ENCODE measurements around the gene NSD2.
"Not testable (repeated sequence)": the region's sequence is repeated elsewhere in the genome, so short reads cannot be mapped to it uniquely, and the experiment has no call there.

Gene NSD2

DNA sequence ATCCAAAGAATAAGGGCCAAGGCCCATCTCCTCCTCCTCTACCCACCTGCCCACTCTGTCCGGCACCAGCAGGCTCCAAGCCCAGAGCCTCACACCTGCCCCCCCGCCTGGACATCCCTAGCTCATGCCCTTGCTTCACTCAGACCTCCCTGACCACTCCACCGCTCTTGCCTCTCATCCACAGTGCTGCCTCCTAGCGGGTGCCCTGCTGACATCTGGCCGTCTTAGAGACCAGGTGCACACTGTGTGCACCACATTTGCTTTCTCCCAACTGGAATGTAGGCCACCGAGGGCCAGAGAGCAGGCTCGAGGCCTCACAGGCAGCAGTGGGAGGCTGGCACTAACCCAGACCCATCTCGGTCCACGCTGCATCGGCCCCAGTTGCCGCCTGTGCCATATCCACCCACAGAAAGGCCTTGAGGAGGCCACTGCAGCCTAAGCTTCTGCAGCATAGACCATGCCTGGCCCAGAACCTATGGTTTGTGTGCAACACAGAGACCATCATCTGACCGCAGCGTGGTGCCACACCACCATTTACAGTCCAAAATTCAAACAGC, 28.8 kb upstream of the NSD2 start:
- no peak for DNase-seq

DNA sequence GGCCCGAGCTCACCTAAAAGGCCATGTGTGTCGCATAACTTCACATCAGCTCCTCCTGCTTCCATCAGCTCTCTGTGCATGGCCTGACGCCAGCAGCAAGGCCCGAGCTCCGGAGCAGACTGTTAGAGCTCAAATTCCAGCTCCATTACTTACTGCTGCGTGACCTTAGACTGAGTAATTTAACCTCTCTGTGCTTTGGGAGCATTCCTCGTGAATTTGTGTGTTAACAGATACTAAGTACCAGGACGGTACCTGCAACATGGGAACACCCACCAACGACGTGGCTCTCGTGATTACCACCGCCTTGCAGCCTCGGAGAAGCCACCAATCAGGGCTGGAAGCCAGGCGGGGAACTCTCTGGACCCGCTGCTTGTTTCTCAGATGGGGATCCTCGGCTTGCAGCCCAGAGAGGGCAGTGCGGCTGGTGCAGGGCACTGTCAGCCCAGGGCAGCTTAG, 28.2 kb upstream of the NSD2 start:
- no peak for DNase-seq

DNA sequence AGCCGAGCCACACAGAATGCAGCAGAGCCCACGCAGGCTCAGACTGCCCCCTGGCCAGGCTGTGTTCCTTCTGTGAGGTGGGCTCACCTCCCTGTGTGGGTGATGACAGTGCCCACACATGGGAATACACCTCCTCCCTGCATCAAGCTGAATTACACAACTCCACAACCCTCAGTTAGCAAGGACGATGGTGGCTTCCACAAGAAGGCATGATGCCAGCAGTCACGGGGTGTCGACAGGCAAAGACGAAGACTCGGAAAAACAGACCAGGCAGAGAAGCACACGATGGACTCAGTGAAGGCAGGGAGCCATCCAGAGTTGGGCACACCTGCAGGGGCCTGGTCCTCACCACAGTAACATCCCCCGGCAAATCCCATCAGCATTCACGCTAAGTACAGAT, 27.3 kb upstream of the NSD2 start:
- DNase-seq, result no peak

DNA sequence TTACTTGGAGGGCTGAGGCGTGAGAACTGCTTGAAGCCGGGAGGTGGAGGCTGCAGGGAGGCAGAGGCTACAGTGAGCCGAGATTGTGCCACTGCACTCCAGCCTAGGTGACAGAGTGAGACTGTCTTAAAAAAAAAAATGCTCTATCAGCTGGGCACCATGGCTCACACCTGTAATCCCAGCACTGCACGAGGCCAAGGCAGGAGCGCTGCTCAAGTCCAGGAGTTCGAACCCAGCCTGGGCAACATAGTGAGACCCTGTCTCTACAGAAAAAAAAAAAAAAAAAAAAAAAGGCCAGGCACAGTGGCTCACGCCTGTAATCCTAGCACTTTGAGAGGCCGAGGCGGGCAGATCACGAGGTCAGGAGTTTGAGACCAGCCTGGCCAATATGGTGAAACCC, 26.6 kb upstream of the NSD2 start:
- not testable (repeated sequence) for DNase-seq

DNA sequence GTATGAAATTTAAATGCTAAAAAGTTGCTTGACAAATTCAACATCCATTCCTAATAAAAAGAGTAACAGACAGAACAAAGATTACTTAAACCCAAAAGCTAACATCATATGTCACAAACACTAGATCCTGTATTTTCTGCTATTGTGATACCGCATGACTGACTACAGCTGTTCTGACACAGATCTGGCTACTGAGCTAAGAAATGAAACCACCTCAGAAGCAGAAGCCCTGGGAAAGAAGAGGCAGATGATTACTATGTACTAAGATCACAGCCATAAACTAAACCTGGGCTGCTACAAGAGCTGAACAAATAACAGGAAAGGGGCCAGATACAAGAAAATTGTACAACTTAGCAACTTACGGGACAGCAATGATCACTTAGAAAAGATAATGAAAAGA, 24.6 kb upstream of the NSD2 start:
- no peak for DNase-seq

DNA sequence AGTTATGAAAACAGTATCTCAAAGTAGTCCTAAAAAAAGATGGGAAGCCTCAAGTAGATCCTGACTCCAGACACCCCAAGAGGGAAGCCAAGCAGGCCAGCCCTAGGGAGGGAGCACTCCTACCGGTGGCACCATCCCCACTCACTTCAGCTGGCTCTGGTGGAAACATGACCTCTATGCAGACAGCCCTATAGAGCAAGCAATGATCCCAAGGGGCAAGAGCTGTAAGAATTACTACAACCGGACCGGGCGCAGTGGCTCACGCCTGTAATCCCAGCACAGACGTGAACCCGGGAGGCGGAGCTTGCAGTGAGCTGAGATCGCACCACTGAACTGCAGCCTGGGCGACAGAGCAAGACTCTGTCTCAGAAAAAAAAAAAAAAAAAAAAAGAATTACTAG, 20.9 kb upstream of the NSD2 start:
- DNase-seq, result no peak

DNA sequence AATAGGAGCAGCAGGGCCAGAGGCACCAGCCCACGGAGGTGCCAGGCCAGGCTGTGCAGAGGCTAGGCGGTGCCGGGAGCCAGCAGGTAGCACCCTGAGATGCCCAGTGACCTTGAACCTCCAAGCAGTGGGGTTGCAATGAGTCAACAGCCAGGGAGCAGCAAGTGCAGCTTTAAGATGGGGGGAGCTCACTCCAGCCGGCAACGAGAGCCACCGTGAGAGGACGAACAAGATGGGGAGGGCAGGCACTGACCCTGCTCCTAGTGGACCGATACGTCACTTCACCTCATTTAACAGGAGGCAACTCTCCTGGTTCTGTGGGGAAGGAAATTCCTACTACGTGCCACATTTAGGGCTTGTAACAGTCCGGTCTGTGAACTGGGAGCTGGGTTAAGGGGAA, 20.0 kb upstream of the NSD2 start:
- no peak for DNase-seq

DNA sequence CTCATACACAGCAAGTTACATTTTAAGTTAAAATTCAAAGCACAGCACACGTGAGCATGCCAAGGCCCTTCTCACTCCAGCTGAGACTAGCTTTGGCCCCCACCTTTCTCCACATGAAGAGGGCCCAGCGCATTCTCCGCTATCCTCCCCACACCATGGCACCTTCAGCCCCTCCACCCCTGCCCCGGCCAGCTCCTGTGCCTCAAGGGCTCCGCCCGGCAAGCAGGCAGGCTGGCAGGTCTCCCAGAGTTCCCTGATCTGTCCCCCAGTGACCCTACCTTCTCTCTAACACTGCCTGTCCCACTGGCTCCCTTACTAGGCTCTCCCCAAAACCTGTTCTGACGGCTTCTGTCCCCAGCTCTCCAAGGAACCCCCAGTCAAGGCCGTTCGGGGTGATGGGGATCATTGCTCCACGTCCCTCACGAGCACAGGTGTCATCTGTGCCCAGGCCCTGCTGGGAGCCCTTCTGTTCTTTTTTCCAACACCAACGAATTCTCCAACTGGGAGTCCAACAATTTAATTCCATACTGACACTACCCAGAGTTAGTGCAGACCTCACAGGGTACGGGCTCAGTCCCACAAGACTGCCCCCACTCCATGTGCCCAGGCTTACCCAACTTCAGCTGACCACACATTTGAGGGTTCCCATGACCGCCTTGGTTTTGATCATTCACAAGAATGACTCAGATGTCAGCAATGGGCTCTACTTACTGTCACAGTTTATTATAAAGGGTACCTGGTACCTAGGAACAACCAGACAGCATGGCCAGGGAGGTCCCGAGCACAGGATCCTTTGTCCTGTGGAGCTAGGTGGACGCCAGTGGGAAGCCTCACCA, 19.4 kb upstream of the NSD2 start:
- peak in 1 of 2 donors; percentile 40 for DNase-seq

DNA sequence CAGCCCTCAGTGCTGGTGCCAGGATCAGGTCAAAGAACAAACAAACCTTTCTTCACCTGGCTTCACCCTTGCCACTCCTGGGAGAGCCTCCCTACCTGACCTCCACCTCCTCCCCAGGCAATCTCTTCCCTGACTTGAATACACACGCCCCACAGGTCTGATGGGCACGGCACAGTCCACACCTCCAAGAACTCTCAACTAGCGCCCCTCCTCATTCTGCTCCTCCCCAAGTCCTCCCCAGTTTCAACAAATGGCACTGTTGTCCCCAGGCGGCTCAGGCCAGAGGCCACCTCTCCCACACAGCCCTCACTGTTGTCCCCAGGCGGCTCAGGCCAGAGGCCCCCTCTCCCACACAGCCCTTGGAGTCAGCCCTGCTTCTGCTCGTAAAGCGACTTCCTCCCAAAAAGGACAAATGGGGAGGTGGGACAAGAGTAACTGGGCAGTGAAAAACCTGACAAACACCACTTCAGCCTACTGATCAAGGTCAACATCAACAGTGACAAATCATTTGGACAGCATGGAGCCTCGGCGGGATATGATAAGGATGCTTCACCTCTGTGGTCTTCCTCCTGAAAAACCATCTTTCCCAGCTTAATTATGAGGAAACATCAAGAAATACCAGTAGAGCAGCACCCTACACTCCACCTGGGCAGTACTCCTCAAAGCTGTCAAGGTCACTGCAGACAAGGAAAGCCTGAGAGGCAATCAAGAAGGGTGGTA, 18.1 kb upstream of the NSD2 start:
- DNase-seq, result no peak

DNA sequence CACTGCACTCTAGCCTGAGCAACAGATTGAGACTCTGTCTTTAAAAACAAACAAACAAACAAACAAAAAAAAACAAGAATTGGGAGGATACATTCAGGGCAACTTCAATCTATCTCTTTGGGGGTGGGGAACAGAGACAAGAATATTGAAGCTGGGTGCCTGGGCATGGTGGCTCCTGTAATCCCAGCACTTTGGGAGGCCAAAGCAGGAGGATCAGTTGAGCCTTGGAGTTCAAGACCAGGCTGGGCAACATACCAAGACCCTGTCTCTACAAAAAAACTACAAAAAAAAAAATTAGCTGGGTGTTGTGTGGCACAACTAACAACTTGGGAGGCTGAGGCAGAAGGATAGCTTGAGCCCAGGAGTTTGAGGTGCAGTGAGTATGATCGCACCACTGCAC, 16.4 kb upstream of the NSD2 start:
- DNase-seq, result no peak

DNA sequence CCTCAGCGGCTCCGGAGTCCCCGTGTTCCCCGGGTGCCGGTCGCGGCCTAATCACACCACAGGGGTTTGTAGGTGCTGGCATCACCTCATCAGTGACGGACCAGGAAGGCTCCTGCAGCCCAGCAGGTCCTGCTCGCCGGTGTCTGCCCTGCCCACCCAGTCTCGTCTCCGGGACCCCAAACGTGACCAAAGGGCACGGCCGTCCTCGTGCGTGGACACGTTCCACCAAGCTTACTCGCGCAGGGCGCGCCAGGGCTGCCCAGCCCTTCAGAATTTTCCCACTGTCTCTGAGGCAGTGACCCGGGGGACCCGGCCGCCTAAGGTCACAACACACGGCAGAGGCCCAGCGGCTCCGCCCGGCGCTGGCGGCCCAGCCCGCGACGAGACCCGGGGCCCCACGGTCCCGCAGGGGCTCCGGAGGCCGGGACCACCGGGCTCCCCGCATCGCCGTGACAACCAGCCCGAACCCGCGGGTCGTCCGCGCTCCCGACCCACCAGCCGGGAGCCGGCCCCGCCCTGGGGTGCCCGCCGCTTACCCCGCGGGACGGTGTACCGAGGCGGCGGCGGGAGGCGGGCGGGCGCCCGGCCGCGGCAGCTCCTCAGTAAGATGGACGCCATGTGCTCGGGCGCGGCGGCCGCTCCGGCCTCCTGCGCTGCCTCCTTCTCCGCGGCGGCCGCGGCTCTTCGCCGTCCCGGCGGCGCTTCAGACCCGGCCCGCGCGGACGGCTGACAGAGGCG, 15.7 kb upstream of the NSD2 start:
- no peak for DNase-seq

DNA sequence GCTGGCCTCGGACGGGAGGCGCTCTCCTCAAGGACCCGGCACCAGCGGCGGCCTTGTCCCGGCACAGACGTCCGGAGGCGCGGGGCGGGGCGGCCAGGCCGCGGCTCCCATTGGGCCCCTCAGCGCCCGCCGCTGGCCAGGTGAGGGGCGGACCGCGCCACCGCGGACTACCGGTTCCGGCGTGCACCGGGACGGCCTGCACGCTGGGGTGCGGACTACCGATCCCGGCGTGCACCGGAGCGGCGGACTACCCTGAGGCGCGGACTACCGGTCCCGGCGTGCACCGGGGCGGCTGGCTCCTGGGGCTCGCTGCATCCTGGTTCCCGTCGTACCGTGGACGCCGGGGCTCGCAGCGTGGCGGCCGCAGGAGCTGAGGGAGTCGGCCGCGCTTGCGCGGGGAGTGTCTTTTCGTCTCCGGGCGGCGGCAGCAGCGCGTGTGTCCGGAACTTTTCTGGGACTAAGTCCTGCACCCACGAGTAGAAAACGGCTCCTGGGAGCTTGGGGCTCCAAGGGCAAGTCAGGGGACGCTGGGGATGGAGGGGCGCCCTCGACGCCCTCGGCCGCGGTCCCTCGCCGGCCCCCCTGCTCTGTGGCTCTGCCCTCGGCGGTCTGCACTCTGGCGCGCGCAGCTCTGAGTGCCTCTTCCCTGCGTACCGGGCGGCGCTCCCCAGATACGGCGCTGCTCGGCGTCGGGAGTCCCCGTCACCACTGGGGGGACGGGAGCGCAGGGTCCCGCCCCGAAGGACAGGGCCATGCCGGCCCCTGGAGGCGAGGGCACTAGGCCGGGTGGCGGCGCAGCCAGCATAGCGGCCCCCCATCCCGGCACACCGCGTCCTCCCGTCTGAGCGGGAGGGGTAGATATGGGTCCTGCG, 14.9 kb upstream of the NSD2 start, which contains the start of gene LETM1:
TSS of gene LETM1 (minus strand) at position 86 of the 872 bp plus-strand sequence. CDS start 206 bp downstream, outside the sequence.
- DNase-seq, result peak; percentile 89 to 91

DNA sequence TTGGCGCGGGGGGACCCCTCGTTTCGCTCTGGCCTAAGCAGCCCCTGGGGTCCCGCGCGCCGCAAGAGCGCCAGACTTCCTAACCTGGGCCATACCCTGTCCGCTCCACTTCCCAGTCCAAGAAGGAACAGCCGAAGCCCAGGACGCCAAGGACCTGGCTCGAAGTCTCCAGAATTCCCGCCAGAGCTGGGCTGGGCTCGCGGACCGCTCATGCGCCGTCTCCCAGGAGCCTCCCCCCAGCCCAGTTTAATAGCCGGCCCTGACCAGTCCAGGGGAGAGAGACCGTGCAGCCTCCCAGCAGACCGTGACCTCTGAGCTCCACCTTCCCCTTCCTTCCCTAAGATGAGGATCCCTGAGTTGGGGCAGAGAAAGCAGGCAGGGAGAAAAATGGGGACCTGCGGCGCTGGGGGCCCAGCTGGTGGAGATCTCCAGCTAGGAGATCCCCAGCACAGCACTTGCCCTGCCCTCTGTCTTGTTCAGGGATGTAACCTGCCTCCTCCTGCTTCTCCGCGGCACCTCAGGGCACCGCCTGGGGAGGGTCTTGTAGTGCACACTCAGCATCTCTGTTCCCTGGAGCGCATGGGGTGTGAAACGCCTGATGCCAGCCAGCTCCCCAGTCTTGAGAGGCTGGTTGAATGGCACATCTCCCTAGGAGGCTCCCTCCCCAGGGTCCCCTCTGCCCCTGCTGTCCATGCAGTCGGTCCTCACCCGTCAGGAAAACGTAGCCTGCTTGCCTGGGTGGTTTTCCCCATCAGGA, 14.1 kb upstream of the NSD2 start:
- DNase-seq, result no peak

DNA sequence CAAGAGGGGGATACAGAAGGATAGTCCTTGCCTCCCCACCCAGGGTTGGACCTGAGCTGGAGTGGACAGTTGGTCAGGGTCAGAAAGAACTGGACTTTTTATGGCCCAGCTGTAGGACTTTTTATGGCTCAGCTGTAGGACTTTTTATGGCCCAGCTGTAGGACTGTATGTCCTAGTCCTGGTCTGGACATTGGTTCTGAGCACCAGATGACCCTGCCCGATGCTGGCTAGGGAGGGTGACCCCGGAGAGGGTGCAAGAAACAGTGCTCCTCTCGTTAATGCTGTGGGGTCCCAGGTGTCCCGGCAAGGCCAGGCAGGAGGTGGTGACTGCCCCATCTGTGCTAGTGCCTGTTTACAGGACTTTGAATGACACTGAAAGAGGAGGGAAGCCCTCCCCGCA, 13.3 kb upstream of the NSD2 start:
- DNase-seq, result no peak

DNA sequence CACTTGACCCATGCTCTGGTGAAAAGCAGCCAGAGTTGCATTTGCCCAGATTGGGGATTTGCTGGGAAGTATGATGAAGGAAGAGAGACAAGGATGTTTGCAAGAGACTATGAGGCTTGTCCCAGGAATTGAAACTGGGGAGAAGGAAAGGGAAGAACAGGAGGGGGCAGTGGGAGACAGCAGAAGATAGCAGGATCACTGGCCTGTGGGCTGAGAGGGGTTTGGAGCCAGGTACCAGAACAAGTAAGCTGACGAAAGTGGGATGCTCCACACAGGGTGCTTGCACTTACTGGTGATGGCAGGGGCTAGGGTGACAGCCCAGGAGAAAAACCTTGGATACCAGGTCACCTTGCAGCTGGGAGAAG, 11.8 kb upstream of the NSD2 start:
- no peak for DNase-seq

DNA sequence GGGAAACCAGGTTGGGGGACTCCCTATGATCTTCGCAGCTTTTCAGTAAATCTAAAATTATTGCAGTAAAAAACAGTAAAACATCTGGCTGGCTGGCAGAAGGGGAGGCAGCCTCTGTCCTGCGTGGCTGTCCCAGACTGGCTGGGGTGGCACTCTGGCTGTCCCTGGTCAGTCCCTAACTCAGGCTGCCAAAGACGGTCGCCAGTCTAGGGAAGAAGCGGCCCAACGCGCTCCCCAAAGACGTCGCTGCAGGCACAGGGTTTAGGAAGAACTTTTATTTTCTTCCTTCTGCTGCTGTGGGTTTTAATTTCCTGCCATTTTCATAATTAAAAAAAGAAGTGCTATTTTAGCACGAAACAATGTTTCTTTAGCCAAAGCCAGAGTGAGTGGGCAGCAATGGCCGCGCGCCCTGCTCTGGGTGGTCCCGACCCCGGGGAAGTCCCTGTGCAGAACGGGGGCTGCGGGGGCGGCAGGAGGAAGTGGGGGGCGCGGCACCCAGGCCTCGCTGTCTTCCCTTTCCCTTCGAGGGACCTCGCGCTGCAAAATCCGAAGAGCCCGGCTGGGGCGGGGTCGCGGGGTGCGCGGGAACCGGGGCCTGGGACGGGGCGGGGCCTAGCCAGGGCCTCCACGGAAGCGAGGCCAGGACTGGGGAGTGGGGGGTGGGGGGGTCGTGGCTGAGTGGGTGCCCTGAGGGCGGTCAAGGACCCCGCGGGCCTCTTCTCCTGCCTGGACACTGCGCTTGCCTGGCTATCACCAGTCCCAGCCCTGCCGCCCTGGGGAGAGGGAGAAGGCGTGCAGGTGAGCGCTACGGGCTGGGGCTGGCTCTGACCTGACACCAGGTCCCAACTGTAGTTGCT, 8.9 kb upstream of the NSD2 start:
- DNase-seq, result no peak

DNA sequence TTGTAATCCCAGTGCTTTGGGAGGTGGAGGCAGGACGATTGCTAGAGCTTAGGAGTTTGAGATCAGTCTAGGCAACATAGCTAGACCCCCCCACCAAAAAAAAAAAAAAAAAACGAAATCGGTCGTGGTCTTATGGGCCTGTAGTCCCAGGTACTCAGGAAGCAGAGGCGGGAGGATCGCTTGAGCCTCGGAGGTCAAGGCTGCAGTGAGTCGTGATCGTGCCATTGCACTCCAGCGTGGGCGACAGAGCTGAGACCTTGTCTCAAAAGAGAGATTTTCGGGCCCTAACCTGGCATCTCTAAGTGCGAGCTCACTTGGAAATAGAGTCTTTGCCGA, 8.3 kb upstream of the NSD2 start:
- DNase-seq, result no peak

DNA sequence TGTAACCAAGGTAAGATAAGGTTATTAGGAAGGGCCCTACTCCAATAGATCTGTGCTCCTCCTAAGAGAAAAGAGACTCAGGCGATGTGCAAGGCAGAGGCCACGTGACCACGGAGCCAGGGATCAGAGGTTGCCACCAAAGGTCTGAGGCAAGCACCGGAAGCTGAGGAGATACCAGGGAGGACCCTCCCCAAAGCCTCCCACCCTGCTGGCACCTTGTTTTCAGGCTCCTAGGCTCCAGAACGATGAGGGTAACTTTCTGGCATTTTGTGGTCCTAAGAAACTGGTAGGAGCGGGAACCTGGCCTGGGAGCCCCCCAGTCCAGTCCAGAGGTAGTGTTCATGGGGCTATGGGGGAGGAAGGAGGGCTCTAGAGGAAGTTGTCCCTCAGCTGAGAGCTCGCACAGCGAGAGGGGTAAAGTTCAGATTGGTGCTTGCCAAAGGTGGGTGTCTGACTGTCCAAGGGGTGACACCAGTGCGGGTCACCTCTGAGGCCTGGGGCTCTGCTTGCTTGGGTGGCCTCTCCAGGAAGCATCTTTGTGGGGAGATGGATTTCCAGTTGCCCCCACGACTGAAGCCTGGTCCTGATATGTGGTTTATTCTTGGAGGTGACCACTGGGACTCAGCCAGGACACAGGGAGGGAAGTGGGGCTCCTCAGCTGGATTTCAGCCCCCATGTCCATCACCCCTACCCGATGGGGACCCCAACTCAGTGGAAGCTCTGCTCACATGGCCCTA, 7.7 kb upstream of the NSD2 start:
- DNase-seq, result no peak

DNA sequence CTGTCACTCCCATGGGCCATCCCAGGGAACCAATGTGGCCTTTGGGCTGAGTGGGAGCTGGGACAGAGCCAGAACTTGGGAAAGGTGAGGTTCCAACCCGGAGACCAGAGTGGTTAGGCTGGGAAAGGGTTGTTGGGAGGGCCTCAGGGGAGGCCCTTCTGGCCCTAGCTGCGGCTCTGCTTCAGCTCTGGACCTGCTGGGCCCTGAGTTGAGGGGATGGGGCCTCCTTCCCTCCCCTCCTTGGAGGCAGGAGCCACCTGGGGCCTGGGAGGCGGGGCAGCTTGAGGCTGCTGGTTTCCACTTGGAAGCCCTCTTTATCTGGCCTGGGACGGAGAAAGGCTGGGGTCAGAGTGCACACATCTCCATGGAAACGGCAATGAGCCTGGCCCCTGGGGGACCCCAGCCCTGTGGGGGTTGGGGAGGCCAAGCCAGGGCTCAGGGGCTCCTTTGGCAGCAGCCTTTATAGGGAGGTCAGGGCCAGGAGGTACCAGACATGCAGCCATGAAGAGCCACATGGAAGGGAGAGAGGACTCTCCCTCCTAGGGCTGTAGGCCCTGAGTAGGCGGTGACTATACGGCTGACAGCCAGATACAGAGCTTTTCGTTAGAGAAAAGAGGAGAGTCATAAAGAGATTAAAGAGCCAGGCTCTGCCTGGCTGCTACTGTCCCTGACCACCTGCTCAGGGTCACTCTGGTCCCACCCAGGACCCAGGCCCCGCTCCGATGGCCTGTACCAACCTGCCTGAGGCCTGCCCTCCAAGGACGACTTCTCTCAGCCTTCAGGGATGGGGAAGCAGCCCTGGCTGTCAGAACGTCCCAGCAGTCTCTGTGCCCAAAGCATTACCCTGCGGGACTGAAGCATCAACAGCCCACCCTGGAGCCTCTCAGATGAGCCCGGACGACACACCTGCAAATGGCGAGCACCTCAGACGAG, 6.9 kb upstream of the NSD2 start:
- DNase-seq, result no peak
